Measurements from ENCODE around the gene DSG3.

- TF ChIP-seq CTCF (IDR thresholded peaks at IDR 0.05) (no peak), EP300 (IDR thresholded peaks at IDR 0.05; ENCODE audit: low read depth) (no peak), POLR2A (IDR thresholded peaks at IDR 0.05) (no peak)
Observed at GRCh38 chr18:31420524-31420923, 27.0 kb upstream of the DSG3 start.

Measured in transverse colon (tissue), 3 donors.